Body of pancreas (tissue), 4 donors: ENCODE results near the gene PACSIN2.

Source experiments
- CTCF ChIP-seq, 7 experiments: fragments of 450-650 bp in 4 of 7; fragments of 200-600 bp in 3 of 7; sonication (generic) in 3 of 7; IDR thresholded peaks; one replicate each; pipeline ENCODE4 v1.5.1; 2016 to 2019; ENCODE audit warnings: antibody characterized with exemption in 7 of 7
- POLR2A ChIP-seq, 3 donors: fragments of 450-650 bp; IDR thresholded peaks; one replicate each; pipeline ENCODE4 v1.6.1; 2016; ENCODE audit warnings: antibody characterized with exemption in 3 of 3, mild to moderate bottlenecking in 2 of 3

GRCh38 chr22:43000441-43001175, 14.3 kb downstream of the PACSIN2 start:
- no peak for TF ChIP-seq CTCF (IDR thresholded peaks at IDR 0.05)
- TF ChIP-seq POLR2A (IDR thresholded peaks at IDR 0.05) = no peak
